Right kidney (tissue), 9 donors: ENCODE results near the gene CCR6.
"Not testable (repeated sequence)": the region's sequence is repeated elsewhere in the genome, so short reads cannot be mapped to it uniquely, and the experiment has no call there.

Experiments used
- DNase-seq: peaks from one replicate; pipeline ENCODE4 v3.0.0-alpha.2; 2016
- long read RNA-seq, 8 donors: transcript quantifications; one replicate each; lab custom pipeline, GENCODE V29; 2026

Gene CCR6
- long read RNA-seq, donor 1 = 0 reads
- long read RNA-seq, donor 2 = 0 reads
- long read RNA-seq, donor 3 = 0 reads
- long read RNA-seq, donor 4 = 0 reads
- long read RNA-seq, donor 5 = 0 reads
- long read RNA-seq, donor 6 = 0 reads
- long read RNA-seq, donor 7 = 0 reads
- long read RNA-seq, donor 8 = 0 reads

GRCh38 chr6:167122827-167123657 is at the start of gene CCR6:
CCR6 (plus strand) TSS chr6:167123096; CDS start chr6:167136135, 13,039 bp downstream.
- DNase-seq = no peak

GRCh38 chr6:167073679-167074274 is 49.1 kb upstream of the CCR6 start:
- no peak for DNase-seq

DNA sequence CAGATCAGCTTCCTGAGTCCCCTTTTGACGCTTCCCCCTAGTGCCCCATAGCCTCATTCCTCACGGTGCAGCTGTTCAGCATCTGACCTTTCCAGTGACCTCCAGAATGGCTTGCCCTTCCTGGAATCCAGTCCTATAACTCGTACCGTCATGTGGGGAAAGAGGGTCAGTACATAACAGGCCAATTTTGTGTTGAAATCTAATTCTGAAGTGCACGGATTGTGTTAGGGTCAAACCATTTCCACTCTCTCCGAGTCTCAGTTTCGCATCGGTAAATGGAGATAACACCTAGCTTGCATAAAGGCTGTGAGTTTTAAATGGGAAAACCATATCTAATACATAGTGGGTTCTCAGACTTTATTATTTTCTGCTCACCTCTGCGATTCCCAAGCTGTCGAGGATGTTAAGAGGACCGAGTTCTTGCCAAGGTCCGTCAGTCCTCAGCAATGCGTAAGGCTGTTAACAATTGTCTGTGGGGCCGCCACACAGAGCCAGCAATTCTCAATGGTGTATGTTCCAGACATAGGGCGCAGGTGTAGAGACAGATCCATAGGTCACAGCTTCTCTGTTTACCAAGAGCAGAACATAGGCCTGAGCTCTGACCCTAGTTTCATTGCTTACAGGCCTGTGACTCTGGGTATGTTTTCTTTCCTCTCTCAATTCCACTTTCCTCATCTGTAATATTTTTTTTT is 45.5 kb upstream of the CCR6 start:
- DNase-seq = no peak

DNA sequence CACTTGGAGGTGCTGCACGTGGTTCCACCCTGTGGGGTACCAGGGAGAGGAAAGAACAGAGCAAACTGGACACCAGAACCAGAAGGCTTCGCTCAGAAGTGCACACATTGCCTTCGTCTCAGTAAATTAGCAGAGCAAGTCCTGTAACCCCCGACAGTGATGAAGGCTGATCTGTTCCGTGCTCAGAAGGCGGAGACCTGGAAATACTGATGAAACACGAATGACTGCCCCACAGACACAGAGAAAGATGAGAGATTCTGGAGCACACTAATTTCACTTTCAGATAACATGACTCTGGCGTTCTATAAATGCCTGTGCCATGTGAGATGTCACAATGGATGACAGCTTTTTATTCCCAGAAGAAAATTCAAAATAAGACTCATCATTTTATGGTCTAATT is 44.2 kb upstream of the CCR6 start:
- DNase-seq = no peak

DNA sequence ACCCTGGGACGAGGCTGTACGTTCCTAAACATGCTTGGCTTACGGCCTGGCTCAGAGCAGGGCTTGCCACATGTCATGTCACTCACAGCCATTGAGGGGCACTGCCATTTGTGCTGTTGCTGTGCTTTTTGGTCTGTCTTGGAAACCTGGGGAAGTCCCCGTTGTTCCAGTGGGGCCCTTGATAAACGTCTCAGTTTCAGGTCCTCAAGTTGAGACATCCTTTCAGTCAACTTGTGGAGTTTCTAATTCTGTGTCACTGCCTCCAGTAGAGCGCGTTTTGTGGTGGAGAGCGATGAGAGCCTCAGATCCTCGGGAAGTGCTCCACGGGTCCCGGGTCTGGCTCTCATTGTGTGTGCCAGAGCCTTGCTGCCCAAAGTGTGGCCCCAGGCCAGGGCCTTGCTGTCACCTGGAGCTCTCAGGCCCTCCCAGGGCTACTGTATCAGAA is 43.0 kb upstream of the CCR6 start:
- DNase-seq = no peak

- DNase-seq = no peak
These were observed 35.0 kb upstream of the CCR6 start for GRCh38 chr6:167087857-167088354.

DNA sequence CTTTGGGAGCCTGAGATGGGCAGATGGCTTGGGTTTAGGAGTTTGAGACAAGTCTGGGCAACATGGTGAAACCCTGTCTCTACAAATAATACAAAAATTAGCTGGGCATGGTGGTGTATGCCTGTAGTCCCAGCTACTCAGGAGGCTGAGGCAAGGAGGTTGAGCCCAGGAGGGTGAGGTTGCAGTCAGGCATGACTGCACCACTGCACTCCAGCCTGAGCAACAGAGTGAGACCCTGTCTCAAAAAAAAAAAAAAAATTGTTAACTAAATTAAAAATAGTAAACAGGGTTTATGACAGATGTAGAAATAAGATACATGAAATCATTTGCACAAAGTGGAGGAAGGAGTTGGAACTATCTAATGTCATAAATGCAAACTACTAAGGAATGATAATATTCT is 34.2 kb upstream of the CCR6 start:
- DNase-seq = not testable (repeated sequence)

- DNase-seq = no peak
These were observed 33.4 kb upstream of the CCR6 start for GRCh38 chr6:167089243-167090142.

DNA sequence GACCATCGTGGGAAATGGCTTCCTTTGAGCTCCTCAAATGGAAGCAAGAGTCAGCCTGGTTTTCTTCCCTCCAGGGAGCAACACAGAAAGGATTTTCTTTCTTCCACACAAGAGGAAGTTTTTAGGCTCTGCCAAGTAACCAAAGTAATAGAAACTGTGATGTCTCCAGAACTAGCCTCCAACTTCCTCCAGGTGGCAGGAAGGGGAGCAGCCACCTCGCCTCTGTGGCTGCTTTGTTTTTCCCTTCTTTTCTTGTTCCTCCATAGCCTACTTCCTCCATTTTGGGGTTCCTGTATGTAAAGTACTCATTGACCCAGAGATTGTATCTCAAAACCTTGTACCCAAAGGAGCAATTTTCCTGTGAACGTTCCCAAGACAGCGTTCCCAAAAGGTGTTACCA is 32.7 kb upstream of the CCR6 start:
- no peak for DNase-seq

GRCh38 chr6:167091026-167091804 is 31.7 kb upstream of the CCR6 start:
- DNase-seq = no peak

DNA sequence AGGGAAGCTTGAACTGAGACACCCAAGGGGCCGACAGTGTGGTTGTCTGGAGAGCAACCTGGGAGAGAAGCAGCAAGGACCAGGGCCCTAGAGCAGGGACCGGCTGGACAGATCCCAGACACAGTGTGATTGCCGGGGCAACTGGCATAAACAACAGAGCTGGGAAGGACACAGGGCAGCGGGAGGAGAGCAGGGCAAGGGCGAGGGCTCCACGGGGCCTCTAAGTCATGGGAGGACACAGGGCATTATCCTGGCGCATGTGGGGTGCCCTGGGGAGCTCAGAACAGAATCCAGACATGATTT is 31.1 kb upstream of the CCR6 start:
- DNase-seq = no peak

DNA sequence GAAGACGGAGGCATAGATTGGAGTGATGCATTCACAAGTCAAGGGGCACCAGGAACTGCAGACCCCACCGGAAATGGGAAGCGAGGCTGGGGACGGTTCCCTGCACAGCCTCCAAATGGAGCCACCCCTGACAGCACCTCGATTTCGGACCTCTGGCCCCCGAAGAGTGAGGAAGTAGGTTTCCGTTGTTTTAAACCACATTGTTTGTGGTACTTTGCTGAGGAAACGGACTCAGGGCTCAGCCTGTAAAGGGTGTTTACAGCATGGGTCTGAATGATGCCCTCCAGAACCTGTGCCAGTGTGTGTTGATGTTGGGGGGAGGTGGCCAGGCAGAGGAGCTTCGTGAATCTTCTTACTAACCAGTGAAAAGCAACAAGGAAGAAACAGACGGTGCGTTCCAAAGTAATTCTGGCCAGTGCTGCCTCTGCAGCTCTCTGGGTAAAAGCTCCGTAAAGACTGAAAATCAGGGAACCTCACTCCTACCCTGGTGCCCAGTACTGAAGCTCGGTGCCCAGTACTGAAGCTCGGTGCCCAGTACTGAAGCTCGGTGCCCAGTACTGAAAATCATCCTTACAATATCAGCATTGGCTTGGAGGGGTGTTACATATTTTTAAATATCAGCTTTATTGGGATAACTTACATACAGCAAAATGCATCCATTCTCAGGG is 30.1 kb upstream of the CCR6 start:
- DNase-seq = no peak

- no peak for DNase-seq
These were observed 29.4 kb upstream of the CCR6 start for GRCh38 chr6:167093406-167093921.

GRCh38 chr6:167093922-167094432 is 28.9 kb upstream of the CCR6 start:
- no peak for DNase-seq

DNA sequence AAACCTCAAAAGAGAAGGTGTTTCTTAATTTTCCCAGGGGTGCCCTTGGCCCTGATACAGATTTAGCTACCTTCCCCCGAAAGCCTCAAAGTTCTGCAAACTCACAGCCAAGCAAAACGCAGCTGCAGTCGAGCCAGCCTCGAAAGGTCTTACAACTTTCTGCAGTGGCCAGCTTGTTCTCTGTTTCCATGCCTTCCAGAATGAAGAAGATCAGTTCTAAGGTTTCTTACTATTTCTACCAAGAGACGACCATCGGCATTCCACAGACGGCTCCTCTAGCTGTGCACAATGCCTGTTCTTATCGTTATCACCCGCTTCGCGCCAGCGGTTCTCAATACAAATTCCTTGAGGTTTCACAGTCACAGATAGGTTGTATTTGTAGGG is 28.5 kb upstream of the CCR6 start:
- no peak for DNase-seq

DNA sequence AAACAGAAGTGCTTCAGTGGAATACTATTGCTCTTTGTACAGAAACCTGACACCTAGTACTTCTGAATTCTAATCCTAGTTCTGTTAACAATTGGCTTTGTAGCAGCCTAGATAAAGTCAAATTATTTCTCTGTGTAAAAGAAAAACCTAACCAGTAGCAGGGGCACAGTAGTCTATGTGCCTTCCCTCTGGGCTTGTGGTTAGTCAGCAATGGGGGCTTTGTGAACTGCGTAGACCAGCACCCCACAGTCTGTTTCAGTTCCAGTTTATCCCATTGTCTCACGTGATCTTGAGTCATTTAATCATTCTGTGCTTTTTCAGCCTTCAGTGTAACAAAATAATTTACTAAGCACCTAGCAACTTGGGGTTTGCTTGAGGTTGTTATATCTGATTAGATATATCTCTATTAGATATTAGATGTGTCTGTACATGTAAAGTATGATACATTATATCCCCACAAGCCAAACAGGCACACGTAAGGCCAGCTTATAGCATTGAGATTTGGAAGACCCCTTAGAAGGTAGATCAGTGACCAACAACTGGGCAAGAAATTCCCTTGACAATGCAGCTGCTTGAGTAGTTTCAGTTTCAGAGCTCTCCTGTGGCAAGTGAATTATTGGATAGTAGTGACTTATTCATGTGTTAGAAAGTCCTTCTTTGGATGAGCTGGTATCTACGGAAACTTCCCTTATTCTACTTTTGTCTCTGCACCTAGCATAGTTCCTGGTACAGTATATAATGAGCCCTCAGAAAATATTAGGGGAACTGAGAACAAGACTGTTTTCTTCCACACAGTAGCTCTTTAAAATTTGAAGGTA is 27.9 kb upstream of the CCR6 start:
- no peak for DNase-seq

GRCh38 chr6:167095888-167096287 is 27.0 kb upstream of the CCR6 start:
- no peak for DNase-seq

DNA sequence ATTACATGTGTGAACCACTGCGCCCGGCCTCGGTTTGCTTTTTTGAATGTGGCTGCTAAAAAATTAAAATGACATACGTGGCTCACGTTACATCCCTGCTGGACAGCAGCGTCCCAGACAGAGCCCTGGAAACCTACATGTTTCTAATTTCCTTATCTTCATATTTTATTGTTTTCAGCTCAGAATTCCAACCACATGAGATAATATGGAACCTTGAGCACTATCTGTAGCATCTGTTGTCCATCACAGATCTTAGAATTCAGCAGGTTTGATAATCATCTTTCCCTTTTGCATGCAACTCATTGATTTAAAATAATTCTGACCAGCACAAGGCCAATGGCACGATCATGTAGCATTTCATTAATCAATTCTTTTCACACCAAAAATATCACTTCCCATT is 25.9 kb upstream of the CCR6 start:
- no peak for DNase-seq

- no peak for DNase-seq
These were observed 25.1 kb upstream of the CCR6 start for GRCh38 chr6:167097770-167098169.
